GM15510 (cell line): ENCODE data around the gene COG2.

Experiments used
- POLR2A ChIP-seq: IDR thresholded peaks from 3 replicates; pipeline ENCODE4 v1.6.1; 2011; ENCODE audit warnings: borderline replicate concordance; ENCODE audit not compliant: insufficient read length; ENCODE audit errors: extremely low read depth

Gene COG2

DNA sequence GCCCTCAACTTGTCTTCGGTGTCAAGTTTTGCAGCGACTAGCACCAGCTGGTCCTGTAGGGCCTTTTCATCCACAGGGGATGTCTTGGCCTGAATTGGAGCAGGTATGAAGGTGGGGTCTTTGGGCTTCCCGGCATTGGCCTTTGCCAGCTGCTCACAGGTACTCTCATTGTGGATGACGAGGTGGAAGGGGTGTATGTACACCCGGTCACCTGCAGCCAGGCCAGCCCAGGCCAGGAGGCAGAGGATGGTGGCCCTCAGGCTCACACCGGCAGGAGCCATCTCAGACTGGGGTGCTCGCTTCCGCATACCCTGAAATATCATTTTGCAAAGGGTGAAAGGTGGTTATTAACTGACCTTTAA lies 68.2 kb downstream of the COG2 start:
- TF ChIP-seq POLR2A, result no peak

DNA sequence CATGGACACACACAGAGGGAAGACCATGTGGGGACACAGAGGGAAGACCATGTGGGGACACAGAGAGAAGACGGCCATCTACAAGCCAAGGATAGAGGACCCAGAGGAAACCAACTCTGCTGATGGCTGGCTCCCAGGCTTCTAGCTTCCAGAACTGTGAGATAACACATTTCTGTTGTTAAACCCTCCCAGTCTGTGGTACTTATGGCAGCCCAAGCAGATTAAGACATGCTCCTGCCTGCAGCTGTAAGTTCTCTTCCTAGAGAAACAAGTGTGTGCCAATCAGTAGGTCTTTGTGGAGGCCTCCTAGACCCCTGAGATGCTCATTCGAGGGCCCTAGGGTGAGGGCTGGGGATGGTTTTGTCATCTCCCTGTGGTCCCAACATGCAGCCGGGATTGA lies 69.0 kb downstream of the COG2 start:
- no peak for TF ChIP-seq POLR2A

DNA sequence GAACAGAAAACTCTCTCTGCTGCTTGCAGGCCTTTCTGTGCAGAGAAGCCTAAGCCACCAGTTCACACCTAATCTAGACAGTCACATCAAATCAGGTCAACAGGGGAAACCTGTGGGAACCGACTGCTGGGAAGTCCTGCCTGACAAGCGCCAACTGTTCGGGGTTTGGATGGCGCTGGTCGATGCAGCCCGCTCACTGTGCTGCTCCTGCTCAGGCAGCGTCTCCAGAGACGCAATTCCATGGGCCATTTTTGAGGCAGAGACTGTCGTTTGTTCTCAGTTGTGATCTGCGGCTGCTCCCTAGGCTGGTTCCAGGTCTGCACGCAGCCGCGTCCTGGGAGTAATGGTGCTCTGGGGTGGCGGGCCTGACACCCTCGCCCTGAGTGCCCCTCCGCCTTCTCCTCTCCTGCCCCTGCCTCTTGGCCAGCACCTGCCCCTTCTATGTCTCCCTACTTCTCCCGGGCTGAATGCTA lies 70.2 kb downstream of the COG2 start:
- no peak for TF ChIP-seq POLR2A

DNA sequence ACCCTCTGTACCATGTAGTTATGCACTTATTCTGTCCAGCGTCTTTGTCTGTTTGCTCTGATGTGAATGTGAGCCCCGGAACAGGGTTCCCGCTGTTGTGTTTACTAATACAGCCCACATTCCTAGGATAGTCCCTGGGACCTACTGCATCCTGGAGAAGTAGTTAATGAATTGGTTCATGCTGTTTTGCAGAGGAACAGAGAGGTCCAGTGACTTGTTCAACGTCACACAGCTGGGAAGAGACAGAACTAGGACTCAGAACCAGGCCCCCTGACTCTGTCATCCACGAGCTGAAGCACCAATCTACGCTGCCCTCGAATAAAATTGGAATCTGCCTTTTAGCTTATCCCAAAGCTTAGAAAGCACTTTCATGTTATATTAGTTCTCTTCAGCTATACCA lies 70.9 kb downstream of the COG2 start:
- TF ChIP-seq POLR2A, result no peak

DNA sequence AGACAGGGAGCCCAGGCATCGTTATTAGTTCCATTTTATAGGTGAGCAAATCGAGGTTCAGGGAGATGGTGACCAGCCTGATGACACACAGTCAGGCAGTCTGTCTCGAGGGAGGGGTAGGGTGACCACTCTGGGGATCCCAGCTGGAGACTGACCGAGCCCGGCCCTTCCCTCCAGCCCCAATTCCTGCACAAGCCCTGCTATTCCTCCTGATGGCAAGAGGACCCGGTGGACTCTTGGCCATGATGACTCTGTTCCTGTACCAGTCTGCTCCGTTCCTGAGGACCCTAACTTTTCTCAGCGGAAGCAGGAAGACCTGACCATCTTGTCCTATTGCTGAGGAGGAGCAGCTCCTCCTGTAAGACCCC lies 71.2 kb downstream of the COG2 start:
- no peak for TF ChIP-seq POLR2A

DNA sequence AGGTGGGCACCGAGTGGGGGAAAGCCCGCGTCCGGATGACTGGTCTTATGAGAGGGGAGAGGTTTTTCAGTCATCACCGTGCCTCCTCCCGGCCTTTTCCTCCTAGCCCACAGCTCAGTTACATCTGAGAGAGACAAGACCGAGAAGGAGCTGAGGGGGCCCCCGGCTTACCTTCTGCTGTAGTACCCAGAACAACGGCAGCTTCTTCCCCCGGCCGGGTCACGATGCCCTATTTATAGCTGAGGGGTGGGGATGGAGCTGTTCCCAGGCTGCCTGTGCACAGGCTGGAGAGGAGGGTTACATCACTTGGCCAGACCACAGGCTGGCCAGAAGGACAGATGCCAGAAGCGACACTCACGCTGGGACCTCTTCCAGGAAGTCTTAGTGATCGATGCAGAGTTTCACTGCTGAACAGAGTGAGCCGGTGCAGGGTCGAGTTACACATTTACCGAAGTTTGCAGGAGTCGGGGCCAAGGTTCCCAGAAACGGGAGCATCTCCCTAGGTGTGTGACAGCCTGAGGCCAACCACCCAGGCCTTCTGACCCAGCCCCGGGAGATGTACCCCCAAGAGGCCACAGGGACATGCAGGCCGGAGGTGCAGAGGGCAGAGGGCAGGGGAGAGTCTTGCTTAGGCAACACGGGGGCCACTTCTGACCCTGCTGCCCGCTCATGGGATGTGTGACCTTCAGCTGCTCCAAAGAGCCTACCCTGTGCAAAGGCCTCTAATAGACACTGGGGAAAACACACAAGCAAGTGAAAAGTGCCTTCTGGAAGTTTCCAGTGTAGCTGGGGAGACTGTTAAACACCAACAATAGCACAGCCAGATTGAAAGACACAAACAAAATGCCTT lies 71.9 kb downstream of the COG2 start, which contains the start of gene AGT:
Gene AGT (minus strand): TSS at position 208 of the 850 bp plus-strand sequence. CDS start 3,299 bp downstream, outside the sequence.
- TF ChIP-seq POLR2A, result no peak

DNA sequence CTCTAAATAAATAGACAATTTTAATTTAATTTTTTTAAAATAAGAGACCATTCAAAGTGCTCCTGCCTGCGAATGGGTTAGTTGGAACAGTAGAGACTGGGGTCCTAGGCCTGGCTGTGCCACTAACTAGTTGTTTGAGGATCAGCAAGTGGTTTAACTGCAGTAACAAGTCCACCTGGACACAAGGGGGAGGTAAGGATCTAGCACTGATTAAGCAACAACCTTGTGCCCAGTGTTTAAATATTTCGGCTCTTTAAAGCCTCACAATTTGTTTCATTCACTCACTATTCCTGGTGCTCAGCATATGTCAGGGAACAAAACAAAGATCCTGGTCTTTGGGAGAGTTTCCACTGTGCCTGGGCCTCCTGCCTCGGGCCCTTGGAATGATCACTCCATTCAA lies 73.2 kb downstream of the COG2 start:
- TF ChIP-seq POLR2A, result no peak

DNA sequence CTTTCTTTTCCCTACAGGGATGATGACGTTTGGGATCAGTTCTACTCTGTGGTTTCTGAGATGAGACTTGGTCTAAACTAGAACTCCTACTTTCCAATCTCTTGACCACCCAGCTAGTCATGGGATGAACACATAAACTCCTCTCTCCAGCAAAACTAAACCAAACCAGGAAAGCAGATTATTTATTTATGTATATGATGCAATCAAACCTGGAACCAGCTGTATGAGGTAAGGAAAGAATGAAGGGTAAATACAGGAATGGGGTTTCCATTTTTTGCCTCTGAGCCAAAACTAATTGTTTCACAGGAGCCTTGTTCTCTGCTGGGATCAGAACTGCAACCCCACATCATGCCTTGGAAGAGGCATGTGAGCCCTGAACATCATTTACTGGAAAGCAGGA lies 75.0 kb downstream of the COG2 start:
- TF ChIP-seq POLR2A, result no peak

DNA sequence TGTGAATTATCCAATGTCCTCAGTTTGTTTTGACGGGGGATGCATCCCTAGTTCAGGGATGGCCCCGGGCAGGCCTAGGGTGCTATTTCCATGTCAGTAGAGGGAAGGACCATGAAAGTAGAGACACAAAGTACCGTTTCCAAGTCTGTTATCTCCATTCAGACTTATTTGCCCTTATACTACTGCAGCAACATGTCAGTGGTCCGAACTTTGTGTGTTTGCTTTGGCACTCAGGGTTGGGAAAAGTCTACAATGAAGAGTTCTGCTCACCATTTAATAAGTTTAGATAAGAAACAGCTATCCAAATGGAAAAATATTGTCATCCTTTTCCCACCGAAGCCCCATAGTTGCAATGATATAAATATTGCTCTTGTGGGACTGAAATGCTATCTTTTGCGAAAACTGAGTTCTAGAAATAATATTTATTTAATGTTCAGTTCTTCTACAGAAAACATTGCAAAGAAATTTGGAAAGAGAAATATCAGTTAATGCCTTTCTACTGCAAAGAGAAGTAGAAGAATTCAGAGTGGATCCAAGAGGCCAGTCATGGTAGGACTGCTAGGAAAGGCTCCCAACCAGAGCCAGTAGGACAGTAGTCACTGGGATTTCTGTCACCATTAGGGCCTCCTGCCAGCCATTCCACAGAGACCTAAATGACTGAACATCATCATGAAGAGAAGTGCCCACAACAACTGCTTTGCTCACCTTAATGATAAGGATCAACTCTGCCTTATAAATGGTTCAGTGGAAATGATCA lies 83.2 kb downstream of the COG2 start:
- TF ChIP-seq POLR2A, result no peak

DNA sequence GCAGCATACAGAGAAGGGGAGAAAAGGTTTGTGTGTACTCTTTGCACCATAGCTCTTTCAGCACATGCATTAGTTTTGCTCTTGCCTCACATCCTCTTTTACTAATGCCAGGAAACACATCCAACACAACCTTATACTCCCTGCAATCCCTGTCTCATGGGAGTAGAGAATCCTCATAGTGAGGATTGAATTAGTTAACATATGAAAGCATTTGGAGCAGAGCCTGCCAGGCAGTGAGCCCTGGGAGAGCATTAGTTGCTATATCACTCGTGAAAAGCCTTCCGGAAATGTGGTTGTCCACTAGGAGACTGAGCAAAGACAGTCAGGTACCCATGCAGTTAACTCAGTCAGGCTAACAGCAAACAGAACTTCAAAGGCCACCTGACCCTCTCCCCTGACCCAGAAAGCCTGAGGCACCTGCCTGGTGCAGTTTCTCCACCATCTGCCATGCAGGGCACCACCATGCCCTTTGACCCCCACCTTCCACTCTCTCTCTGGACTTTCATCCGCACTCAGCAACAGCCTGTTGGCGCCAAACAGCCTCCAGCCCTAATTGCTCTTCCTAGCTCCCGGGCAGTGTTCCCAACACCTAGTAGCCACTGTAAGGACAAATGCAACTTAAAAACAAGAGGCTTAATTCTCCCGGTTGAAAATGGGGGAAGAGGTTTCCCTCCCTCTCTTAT lies 86.6 kb downstream of the COG2 start:
- TF ChIP-seq POLR2A, result no peak

DNA sequence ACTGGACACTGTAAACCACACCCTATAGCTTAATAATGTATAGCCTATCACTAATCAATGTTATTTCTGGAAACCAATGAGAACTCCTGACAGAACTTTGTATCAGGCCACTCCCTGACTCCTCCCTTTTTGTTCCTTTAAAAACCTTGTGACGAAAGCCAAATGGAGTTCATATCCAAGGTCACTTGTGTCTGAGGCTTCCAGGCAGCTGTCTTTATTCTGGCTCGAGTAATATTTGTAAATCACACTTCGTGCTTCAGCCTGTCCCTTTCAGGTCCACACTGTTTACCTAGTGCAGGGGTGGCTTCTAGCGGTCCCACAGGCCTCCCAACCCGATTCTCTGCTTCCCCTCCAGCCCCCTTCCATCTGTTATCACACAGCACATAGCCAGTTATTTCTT lies 88.7 kb downstream of the COG2 start:
- no peak for TF ChIP-seq POLR2A

DNA sequence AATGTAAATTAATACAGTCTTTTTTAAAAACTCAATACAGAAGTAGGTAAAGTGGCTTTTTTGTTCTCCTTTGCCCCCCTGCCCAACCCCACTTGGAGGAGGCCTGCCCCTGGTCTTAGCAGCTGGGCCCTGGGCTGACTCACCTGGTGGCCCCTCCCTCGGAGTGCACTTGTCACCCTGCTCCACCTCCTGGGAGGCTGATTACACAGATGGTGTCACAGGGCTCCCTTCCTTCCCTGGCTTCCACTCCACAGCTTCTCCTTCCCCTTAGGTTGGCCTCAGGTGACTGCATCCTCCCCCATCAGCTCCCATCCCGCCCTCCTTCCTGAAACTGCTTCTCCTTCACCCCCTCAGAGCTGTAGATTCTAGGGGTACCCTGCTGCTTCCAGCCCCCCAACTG lies 93.2 kb downstream of the COG2 start:
- no peak for TF ChIP-seq POLR2A

DNA sequence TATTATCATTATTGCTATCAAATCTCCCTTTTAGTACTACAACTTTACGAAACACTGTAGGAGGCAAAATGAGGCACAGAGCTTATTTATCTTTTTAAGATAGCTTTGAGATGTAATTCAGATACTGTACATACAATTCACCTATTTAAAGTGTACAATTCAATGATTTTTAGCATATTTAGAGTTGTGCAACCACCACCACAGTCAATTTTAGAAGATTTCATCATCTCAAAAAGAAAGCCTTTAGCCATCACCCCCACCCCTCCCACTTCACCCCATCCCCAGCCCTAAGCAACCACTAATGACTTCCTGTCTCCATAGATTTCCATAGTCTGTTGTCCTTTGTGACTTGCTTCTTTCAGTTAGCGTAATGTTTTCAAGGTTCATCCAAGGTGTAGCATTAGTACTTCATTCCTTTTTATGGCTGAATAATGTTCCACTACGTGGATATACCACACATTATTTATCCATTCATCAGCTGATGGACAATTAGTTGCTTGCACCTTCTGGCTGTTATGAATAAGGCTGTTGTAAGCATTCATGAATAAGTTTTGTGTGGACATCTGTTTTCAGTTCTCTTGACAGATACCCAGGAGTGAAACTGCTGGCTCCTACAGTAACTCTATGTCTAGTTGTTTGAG lies 95.5 kb downstream of the COG2 start:
- no peak for TF ChIP-seq POLR2A

DNA sequence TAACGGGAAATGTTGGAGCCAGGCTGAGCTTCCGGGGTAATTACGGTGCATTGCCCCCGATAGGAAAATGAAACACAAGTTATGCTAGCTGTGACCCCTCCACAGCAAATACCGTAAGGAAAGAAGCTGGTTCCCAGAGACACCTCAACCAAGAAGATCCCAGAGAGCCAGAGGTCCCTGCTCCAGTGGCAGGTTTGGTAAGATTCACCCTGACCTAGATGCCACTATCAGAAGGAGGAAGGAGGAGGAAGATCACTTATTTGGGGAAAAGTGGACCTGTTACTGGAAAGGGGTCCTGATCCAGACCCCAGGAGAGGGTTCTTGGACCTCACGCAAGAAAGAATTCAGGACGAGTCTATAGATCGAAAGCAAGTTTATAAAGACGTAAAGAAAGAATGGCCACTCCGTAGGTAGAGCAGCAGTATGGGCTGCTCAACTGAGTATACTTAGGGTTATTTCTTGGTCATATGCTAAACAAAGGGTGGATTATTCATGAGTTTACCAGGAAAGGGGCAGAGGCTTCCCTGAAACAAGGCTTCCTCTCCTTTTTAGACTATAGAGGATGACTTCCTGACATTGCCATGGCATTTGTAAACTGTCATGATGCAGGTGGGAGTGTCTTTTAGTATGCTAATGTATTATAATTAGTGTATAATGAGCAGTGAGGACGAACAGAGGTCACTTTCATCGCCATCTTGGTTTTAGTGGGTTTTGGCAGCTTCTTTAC lies 97.4 kb downstream of the COG2 start:
- no peak for TF ChIP-seq POLR2A
